GM12878 (cell line): Measurements from ENCODE around the gene NHS.

Source experiments
- ATF7 ChIP-seq: fragments of 450-650 bp; IDR thresholded peaks from 2 replicates; pipeline ENCODE4 v1.6.1; 2016; ENCODE audit warnings: low read depth, mild to moderate bottlenecking
- CTCF ChIP-seq, 3 experiments: IDR thresholded peaks in 2 of 3; conservative IDR thresholded peaks in 1 of 3; 2 replicates each; pipeline ENCODE4 v1.5.1; 2011; ENCODE audit warnings: low read depth in 3 of 3, low read length in 3 of 3, mild to moderate bottlenecking in 3 of 3, control low read depth in 2 of 3, moderate library complexity in 2 of 3, inconsistent platforms in 1 of 3, mixed read lengths in 1 of 3; ENCODE audit not compliant: control insufficient read depth in 2 of 3, insufficient read depth in 1 of 3; ENCODE audit errors: extremely low read depth in 1 of 3
- EP300 ChIP-seq, 2 experiments: fragments of 150-350 bp in 1 of 2; IDR thresholded peaks; 2 replicates each; pipeline ENCODE4 v1.6.1; 2011 to 2012; ENCODE audit warnings: low read depth in 2 of 2, low read length in 2 of 2, borderline replicate concordance in 1 of 2, improper control_type of control experiment in 1 of 2, inconsistent platforms in 1 of 2; ENCODE audit not compliant: control insufficient read depth in 1 of 2
- EZH2 ChIP-seq: IDR thresholded peaks from 2 replicates; pipeline ENCODE4 v1.6.1; 2012; ENCODE audit warnings: low read depth, mild to moderate bottlenecking, control low read depth, inconsistent platforms, low read length, borderline replicate concordance; ENCODE audit not compliant: control insufficient read depth
- FOS ChIP-seq: IDR thresholded peaks from 3 replicates; pipeline ENCODE4 v1.6.1; 2011; ENCODE audit warnings: borderline replicate concordance; ENCODE audit not compliant: insufficient read length; ENCODE audit errors: extremely low read depth
- KDM1A ChIP-seq: fragments of 200-600 bp; sonication (generic); IDR thresholded peaks from 2 replicates; pipeline ENCODE4 v1.6.1; 2016; ENCODE audit warnings: borderline replicate concordance
- NFXL1 ChIP-seq: fragments of 450-650 bp; IDR thresholded peaks from 2 replicates; pipeline ENCODE4 v1.6.1; 2017; ENCODE audit warnings: antibody characterized with exemption, mild to moderate bottlenecking, borderline replicate concordance
- SIN3A ChIP-seq: IDR thresholded peaks from 2 replicates; pipeline ENCODE4 v1.6.1; 2012; ENCODE audit warnings: low read depth, low read length, improper control_type of control experiment
- ZNF274 ChIP-seq: IDR thresholded peaks from one replicate; pipeline ENCODE4 v1.8.0; 2011; ENCODE audit not compliant: insufficient read length, insufficient read depth

- TF ChIP-seq EZH2 (no peak), ATF7 (no peak), KDM1A (no peak), CTCF (IDR thresholded peaks at IDR 0.05 in 2 of 3, conservative IDR thresholded peaks at IDR 0.05 in 1 of 3; ENCODE audit: control insufficient read depth in 2 of 3, extremely low read depth in 1 of 3, insufficient read depth in 1 of 3, low read depth in 3 of 3, low read length in 3 of 3) (no peak), SIN3A (no peak), ZNF274 (no peak), FOS (no peak), EP300 (IDR thresholded peaks at IDR 0.05; ENCODE audit: borderline replicate concordance in 1 of 2, control insufficient read depth in 1 of 2, low read depth in 2 of 2, low read length in 2 of 2) (no peak), NFXL1 (no peak)
These were observed 122.2 kb downstream of the NHS start for GRCh38 chrX:17497193-17497592.
